Eye (tissue), 1 donor: ENCODE data around the gene DLGAP1.

Source experiments
- DNase-seq: peaks from one replicate; pipeline ENCODE4 v3.0.0-alpha.2; 2015

DLGAP1 gene

GRCh38 chr18:3920832-3921231 lies 534.3 kb downstream of the DLGAP1 start:
- DNase-seq: no peak

GRCh38 chr18:3919396-3920061 lies 535.6 kb downstream of the DLGAP1 start:
- no peak for DNase-seq

- no peak for DNase-seq
Observed at GRCh38 chr18:3916082-3916481, 539.0 kb downstream of the DLGAP1 start.

GRCh38 chr18:3914833-3915610 lies 540.1 kb downstream of the DLGAP1 start:
- no peak for DNase-seq

- peak; percentile 39 for DNase-seq
Observed at GRCh38 chr18:3914109-3914508, 541.0 kb downstream of the DLGAP1 start.

GRCh38 chr18:3912705-3913104 lies 542.4 kb downstream of the DLGAP1 start:
- no peak for DNase-seq

- no peak for DNase-seq
Observed at GRCh38 chr18:3911413-3911812, 543.7 kb downstream of the DLGAP1 start.

GRCh38 chr18:3910512-3910911 lies 544.6 kb downstream of the DLGAP1 start:
- no peak for DNase-seq

GRCh38 chr18:3907955-3908354 lies 547.2 kb downstream of the DLGAP1 start:
- no peak for DNase-seq

- DNase-seq: no peak
Observed at GRCh38 chr18:3906116-3906750, 548.9 kb downstream of the DLGAP1 start.

GRCh38 chr18:3903337-3903736 lies 551.8 kb downstream of the DLGAP1 start:
- DNase-seq: no peak

GRCh38 chr18:3902676-3903075 lies 552.4 kb downstream of the DLGAP1 start:
- no peak for DNase-seq

GRCh38 chr18:3901811-3902210 lies 553.3 kb downstream of the DLGAP1 start:
- DNase-seq: no peak

GRCh38 chr18:3901042-3901441 lies 554.1 kb downstream of the DLGAP1 start:
- no peak for DNase-seq

GRCh38 chr18:3900327-3900726 lies 554.8 kb downstream of the DLGAP1 start:
- no peak for DNase-seq

GRCh38 chr18:3898861-3899613 lies 556.1 kb downstream of the DLGAP1 start:
- DNase-seq: no peak

GRCh38 chr18:3892152-3892551 lies 563.0 kb downstream of the DLGAP1 start:
- DNase-seq: no peak

GRCh38 chr18:3891245-3891644 lies 563.9 kb downstream of the DLGAP1 start:
- DNase-seq: no peak

GRCh38 chr18:3889803-3890202 lies 565.3 kb downstream of the DLGAP1 start:
- no peak for DNase-seq

GRCh38 chr18:3889121-3889520 lies 566.0 kb downstream of the DLGAP1 start:
- no peak for DNase-seq

- DNase-seq: no peak
Observed at GRCh38 chr18:3886575-3887322, 568.4 kb downstream of the DLGAP1 start.

- no peak for DNase-seq
Observed at GRCh38 chr18:3885209-3885792, 569.8 kb downstream of the DLGAP1 start.
